ENCODE measurements around the gene NDUFV1. TPM values are rescaled to one million over a fixed set of nuclear protein-coding genes. Genes with fewer than 3 reads are reported as not detected.
A peak's percentile ranks its signal among the peaks of the same experiment; 100 is the strongest.

The NDUFV1 gene
- total and polyA plus RNA-seq, 9 of the 15 experiments (the other 6 are each of a cell fraction or from before 2014, with no cell fraction given) = 10.8 to 423 (median 209) TPM

- Histone ChIP-seq H3K79me2 (ENCODE audit: control insufficient read depth, insufficient read depth, low read length) (peaks cover 36% of the 10 kb centered on the region), H3K9me1 (ENCODE audit: control insufficient read depth, insufficient read depth, low read length) (no peaks in the 10 kb centered on the region), H2AFZ (ENCODE audit: low read depth, low read length) (peak overlapping the region; percentile 86), H3K4me2 (ENCODE audit: insufficient read depth, low read length) (peak overlapping the region; percentile 96), H3K36me3 (ENCODE audit: control insufficient read depth, insufficient read depth, low read length) (peaks cover 29% of the 10 kb centered on the region), H3K4me1 (replicated peaks in 1 of 2; ENCODE audit: control insufficient read depth in 2 of 2, insufficient read depth in 2 of 2, low read length in 2 of 2) (peaks cover 38 to 65% of the 10 kb centered on the region in 2 experiments), H3K4me3 (peak overlapping the region; percentile 99), H4K20me1 (replicated peaks; ENCODE audit: control insufficient read depth, insufficient read depth, low read length) (no peaks in the 10 kb centered on the region; the same call in 1 of the 2 replicates), H3K9me3 (replicated peaks; ENCODE audit: control insufficient read depth, insufficient read depth, low read depth, low read length) (peaks cover 4% of the 10 kb centered on the region), H3K27me3 (ENCODE audit: control insufficient read depth in 2 of 2, insufficient read depth in 2 of 2, low read length in 2 of 2) (no peaks in the 10 kb centered on the region), H3K27ac (ENCODE audit: extremely low read depth, low read depth, low read length) (peak overlapping the region; percentile 75), H3K9ac (ENCODE audit: insufficient read depth in 1 of 2, low read depth in 2 of 2, low read length in 2 of 2) (peak overlapping the region; percentile 90 to 99; a peak in 3 of 4 replicates)
- FAIRE-seq (peak; percentile 92), DNase-seq (ENCODE audit: extremely low read depth in 1 of 4, low spot score in 3 of 4) (peak in 3 of 4 experiments; percentile 18 to 91 (median 60)), ATAC-seq (peak; percentile 65)
- 5% methylated on average over 9 of the region's 11 CpGs for WGBS (ENCODE audit: insufficient coverage, low coverage, missing lambda C conversion rate)
- intact Hi-C loops (cut with micrococcal nuclease) = loop anchor here (1.0 to 5.0 kb wide), 2 partner anchors 22 to 33 kb away; partner anchors contain the start of gene GSTP1
- in situ Hi-C loops (cut with MboI) = no loop called here
- ChIA-PET POLR2A (interaction anchor here (0.6 to 2.4 kb wide), 14 partner anchors 8 to 184 kb away, joined by 3 to 12 read pairs (median 4); partner anchors contain the start of gene GSTP1), CTCF (ENCODE audit: low intra/inter-chr PET ratio) (no interaction called here)
- BruUV-seq (replicated peaks) = no TSS peak
- TF ChIP-seq GABPA (tag; conservative IDR thresholded peaks at IDR 0.05; ENCODE audit: low read depth) (no peak), NFIC (IDR thresholded peaks at IDR 0.05) (peak; percentile 53; the same call in 1 of the 2 replicates), TCF7 (IDR thresholded peaks at IDR 0.05; ENCODE audit: borderline replicate concordance) (no peak), ZNF3 (CRISPR knock-in tag; IDR thresholded peaks at IDR 0.05) (no peak), ZFX (CRISPR knock-in tag; IDR thresholded peaks at IDR 0.05) (peak; percentile 62), RNF219 (CRISPR knock-in tag; IDR thresholded peaks at IDR 0.05) (no peak), ID3 (CRISPR knock-in tag; IDR thresholded peaks at IDR 0.05) (no peak), ID3 (tag; IDR thresholded peaks at IDR 0.05) (peak; percentile 39), CXXC5 (CRISPR knock-in tag; IDR thresholded peaks at IDR 0.05) (peak; percentile 65), USF2 (CRISPR knock-in tag; IDR thresholded peaks at IDR 0.05) (no peak), FOXJ3 (CRISPR knock-in tag; IDR thresholded peaks at IDR 0.05) (no peak), EGR1 (conservative IDR thresholded peaks at IDR 0.05) (no peak), PHB2 (IDR thresholded peaks at IDR 0.05; ENCODE audit: low read depth) (no peak), IFI16 (CRISPR knock-in tag; IDR thresholded peaks at IDR 0.05) (no peak), GATA2 (CRISPR knock-in tag; IDR thresholded peaks at IDR 0.05) (peak; percentile 62; the same call in 1 of the 2 replicates), CEBPB (tag; IDR thresholded peaks at IDR 0.05) (no peak)
- TF ChIP-seq, protein P1, sequence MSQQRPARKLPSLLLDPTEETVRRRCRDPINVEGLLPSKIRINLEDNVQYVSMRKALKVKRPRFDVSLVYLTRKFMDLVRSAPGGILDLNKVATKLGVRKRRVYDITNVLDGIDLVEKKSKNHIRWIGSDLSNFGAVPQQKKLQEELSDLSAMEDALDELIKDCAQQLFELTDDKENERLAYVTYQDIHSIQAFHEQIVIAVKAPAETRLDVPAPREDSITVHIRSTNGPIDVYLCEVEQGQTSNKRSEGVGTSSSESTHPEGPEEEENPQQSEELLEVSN (IDR thresholded peaks at IDR 0.05; ENCODE audit: borderline replicate concordance in 1 of 2, extremely low read depth in 1 of 2, insufficient read depth in 1 of 2, insufficient read length in 1 of 2, low read depth in 1 of 2, low read length in 1 of 2, poor library complexity in 1 of 2, severe bottlenecking in 1 of 2) = peak in 1 of 2 experiments; percentile 2
Measured at GRCh38 chr11:67605231-67606011, 1.3 kb upstream of the NDUFV1 start.
